Stimulated activated CD8-positive, alpha-beta memory T cell treated with anti-CD3 and anti-CD28 coated beads, Interleukin-15, amount 100 ng/mL, for 48 hours (primary cell): ENCODE measurements around the gene NDNF.

Source experiments
- DNase-seq, 2 donors: peaks; one replicate each; pipeline ENCODE4 v3.0.0-alpha.2; 2020; ENCODE audit warnings: low read depth in 2 of 2

Gene NDNF

DNA sequence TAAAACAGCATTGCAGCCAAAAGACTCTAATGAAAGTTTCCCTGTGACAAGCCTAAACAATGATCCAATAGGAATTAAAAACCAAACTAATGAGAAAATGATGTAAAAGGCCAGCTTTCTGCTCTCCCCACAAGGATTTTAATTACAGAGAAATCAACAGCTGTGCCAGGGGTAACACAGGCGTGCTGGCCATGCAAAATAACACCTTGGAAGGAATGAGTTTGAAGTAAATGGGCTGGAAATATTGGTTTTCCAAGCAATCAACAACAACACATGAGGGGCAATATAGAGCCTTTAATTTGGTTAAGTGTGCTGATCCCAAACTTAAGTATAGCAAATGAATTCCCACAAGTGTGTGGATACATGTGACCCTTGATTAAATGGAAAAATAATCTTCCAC lies 56.9 kb downstream of the NDNF start:
- DNase-seq = no peak

DNA sequence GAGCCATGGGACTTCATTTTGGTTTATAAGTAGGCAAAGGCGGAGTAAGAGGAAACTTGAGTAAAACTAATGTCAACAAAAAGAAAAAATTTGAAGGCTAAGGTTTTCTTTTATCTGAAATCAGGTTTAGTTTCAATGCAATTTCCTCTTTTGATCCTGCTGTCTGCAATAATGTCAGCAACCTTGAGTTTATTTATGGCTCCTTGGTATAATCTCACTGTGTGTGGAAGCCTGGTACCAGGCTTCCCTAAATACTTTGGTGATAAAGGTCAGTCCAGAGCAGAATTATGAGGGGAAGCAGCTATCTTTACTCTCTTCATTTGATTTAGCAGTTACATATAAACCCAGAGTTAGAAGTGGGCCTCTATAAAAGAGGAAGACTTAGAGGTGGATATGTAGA lies 57.8 kb downstream of the NDNF start:
- no peak for DNase-seq

- no peak for DNase-seq
Observed at GRCh38 chr4:121011780-121012340, 60.5 kb downstream of the NDNF start.

DNA sequence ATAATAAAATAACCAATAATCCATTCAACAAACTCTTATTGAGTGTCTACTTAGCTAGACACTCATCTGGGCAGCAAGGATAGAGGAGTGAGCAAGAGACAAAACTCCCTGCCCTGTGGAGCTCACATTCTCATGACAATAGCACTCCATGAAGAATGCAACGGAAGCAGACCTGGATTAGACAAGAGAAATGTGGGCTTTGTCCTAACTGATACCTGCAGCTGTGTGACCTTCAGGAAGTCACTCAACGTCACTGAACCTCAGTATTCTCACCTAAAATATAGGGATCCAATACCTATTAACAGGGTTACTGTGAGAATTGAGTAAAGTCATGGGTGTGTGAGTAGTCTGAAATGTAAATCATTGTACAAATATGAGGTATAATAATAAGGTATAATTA lies 61.2 kb downstream of the NDNF start:
- no peak for DNase-seq

DNA sequence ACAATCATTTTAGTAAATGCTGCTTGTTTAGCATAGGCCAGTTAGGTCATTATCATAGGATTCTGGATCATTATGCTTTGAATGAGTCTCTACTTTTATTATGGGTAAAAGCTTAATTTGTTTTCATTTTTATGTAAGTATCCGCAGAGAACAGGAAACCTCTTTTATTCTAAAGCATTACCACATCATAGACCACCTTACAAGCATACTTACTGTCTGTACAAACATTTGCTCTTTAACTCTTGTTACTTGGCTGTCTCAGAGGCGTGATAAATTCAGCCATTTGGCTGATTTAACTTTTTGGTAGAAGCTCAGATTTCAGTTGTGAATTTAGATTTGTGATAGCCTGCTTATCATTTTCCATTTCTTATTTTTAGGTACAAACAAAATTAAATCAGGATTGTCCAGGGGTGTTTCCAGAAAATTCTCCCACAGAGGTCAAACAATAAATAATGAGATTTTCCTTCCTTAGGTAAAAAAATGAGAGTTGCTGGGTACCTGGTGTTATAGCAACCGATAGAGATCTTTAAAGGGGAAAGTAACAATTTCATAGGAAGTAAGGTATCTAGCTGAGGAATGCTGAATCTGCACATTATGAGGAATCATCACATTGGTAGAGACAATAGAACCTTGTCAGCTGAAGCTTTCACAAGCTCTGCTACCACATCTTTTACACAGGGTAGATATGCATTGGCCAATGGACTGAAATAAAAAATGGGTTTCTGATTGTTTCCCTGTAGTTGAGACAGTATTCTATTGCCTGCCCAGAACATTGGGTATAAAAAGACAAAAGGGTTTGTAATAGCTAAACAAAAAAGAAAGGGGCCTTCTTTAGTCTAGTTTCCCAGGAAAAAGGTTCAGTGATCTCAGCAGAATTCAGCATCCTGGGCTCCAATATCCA lies 62.5 kb downstream of the NDNF start:
- DNase-seq = no peak

DNA sequence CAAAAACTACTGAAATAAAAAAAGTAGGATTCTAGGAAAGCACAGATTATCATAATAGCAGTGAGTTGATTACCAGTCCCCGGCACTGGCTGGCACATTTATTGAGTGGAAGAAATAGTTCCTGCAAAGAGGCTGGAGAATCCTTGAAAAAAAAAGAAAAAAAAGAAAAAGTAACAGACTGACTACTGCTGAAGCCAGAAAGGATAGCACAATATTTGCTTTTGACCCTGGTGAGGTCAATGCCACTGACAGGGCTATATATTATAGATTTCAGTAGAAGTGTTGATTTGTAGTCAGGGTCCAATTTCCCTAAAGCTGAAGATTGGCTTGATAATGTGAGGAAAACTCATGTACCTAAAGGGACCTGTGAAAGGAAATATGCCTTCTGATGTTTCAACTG lies 64.7 kb downstream of the NDNF start:
- no peak for DNase-seq

DNA sequence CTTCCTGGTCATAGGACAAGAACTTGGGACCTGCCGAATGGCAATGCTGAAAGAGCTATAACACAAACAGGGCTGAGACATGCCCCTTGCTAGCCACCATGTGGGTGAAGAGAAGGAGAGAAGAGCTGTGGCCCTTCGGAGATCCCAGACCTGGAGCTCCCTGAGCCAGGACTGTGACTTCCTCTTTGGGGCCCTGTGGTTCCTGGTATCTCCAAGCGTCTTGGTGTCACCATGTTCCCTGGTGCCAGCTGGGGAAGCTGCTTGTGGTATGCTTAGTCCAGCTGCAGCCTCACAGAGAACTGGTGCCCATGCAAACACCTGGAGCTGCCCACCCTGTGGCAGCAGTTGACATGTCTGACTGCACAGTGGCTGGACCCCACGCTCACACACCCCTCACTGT lies 68.5 kb downstream of the NDNF start:
- DNase-seq = no peak

- no peak for DNase-seq
Observed at GRCh38 chr4:120995266-120996010, 76.9 kb downstream of the NDNF start.

GRCh38 chr4:120994521-120994920 lies 77.8 kb downstream of the NDNF start:
- DNase-seq = no peak

- DNase-seq = no peak
Observed at GRCh38 chr4:120991885-120992284, 80.5 kb downstream of the NDNF start.

DNA sequence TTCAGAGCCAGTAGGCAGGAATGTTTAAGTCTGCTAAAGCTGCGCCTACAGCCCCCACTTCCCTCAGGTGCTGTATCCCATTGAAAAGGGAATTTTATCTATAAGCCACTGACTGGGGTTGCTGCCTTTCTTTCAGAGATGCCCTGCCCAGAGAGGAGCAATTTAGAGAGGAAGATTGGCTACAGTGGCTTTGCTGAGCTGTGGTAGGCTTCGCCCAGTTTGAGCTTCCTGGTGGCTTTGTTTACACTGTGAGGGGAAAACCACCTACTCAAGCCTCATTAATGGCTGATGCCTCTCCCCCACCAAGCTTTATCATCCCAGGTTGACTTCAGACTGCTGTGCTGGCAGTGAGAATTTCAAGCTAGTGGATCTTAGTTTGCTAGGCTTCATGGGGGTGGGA lies 82.1 kb downstream of the NDNF start:
- no peak for DNase-seq
